Measurements from ENCODE around the gene SF3A1. TPM values are rescaled to one million over a fixed set of nuclear protein-coding genes. Genes with fewer than 3 reads are reported as not detected.

SF3A1 gene
- total and polyA plus RNA-seq, 9 of the 15 experiments (the other 6 are each of a cell fraction or from before 2014, with no cell fraction given): 6.7 to 228 (median 13.0) TPM

GRCh38 chr22:30286813-30287647 lies 69.7 kb downstream of the SF3A1 start (continued):
- TF ChIP-seq CUX1 (CRISPR knock-in tag; IDR thresholded peaks at IDR 0.05) (no peak), SREBF1 (IDR thresholded peaks at IDR 0.05; ENCODE audit: borderline replicate concordance, low read depth, low read length) (no peak)

GRCh38 chr22:30286331-30286730 lies 70.4 kb downstream of the SF3A1 start:
- CTCF ChIA-PET (ENCODE audit: low intra/inter-chr PET ratio): interaction anchor here (0.7 to 2.9 kb wide), 7 partner anchors 24 to 200 kb away, joined by 3 to 31 read pairs (median 4); partner anchors contain the start of gene RNF215
- no peak overlapping the region for H3K27ac ChIP-seq (ENCODE audit: extremely low read depth, low read depth, low read length)
- no peak for FAIRE-seq
- no peaks in the 10 kb centered on the region for H3K36me3 ChIP-seq (ENCODE audit: control insufficient read depth, insufficient read depth, low read length)
- ATAC-seq: no peak
- POLR2A ChIA-PET: no interaction called here
- no peak for DNase-seq (ENCODE audit: extremely low read depth in 1 of 4, low spot score in 3 of 4)
- H4K20me1 ChIP-seq (replicated peaks; ENCODE audit: control insufficient read depth, insufficient read depth, low read length): peaks cover 6% of the 10 kb centered on the region; the same call in 1 of the 2 replicates
- no peak overlapping the region for H3K9ac ChIP-seq (ENCODE audit: insufficient read depth in 1 of 2, low read depth in 2 of 2, low read length in 2 of 2)
- H2AFZ ChIP-seq (ENCODE audit: low read depth, low read length): no peak overlapping the region
- no TSS peak for BruUV-seq (replicated peaks)
- no peaks in the 10 kb centered on the region for H3K79me2 ChIP-seq (ENCODE audit: control insufficient read depth, insufficient read depth, low read length)
- in situ Hi-C loops (cut with MboI) (loop anchor here (10.0 kb wide), 1 partner anchor 318 kb away; the partner anchor contains the start of gene TCN2), intact Hi-C loops (cut with micrococcal nuclease) (loop anchor here (1.0 kb wide), 1 partner anchor 23 kb away; no protein-coding TSS in a partner anchor)
- no peak overlapping the region for H3K4me2 ChIP-seq (ENCODE audit: insufficient read depth, low read length)
- no peaks in the 10 kb centered on the region for H3K9me1 ChIP-seq (ENCODE audit: control insufficient read depth, insufficient read depth, low read length)
- WGBS (ENCODE audit: insufficient coverage, low coverage, missing lambda C conversion rate): 33% methylated on average over 3 of the region's 5 CpGs
- H3K4me1 ChIP-seq (replicated peaks in 1 of 2; ENCODE audit: control insufficient read depth in 2 of 2, insufficient read depth in 2 of 2, low read length in 2 of 2): peaks cover 21 to 75% of the 10 kb centered on the region in 2 experiments; a peak in 4 of 5 replicates
- no peak overlapping the region for H3K4me3 ChIP-seq
- no peaks in the 10 kb centered on the region for H3K27me3 ChIP-seq (ENCODE audit: control insufficient read depth in 2 of 2, insufficient read depth in 2 of 2, low read length in 2 of 2)
- no peaks in the 10 kb centered on the region for H3K9me3 ChIP-seq (replicated peaks; ENCODE audit: control insufficient read depth, insufficient read depth, low read depth, low read length)
- TF ChIP-seq ATF6 (CRISPR knock-in tag; IDR thresholded peaks at IDR 0.05) (no peak), E2F8 (IDR thresholded peaks at IDR 0.05; ENCODE audit: low read depth, partially characterized antibody) (no peak), MAZ (CRISPR knock-in tag; conservative IDR thresholded peaks at IDR 0.05 in 1 of 2, IDR thresholded peaks at IDR 0.05 in 1 of 2) (no peak), JUN (IDR thresholded peaks at IDR 0.05; ENCODE audit: borderline replicate concordance, low read depth, low read length) (no peak), JUN (CRISPR knock-in tag; IDR thresholded peaks at IDR 0.05; ENCODE audit: borderline replicate concordance) (no peak)

All from K562 (cell line).